Stimulated activated CD4-positive, alpha-beta T cell treated with anti-CD3 and anti-CD28 coated beads, Interleukin-1b, Interleukin-23, amount 100 ng/mL, for 4 hours (primary cell): ENCODE results near the gene PDLIM7.

Experiments
- DNase-seq, 2 donors: peaks; one replicate each; pipeline ENCODE4 v3.0.0-alpha.2; 2020; ENCODE audit warnings: low read depth in 2 of 2

The PDLIM7 gene

GRCh38 chr5:177457852-177458681, 39.3 kb downstream of the PDLIM7 start:
- no peak for DNase-seq

GRCh38 chr5:177456976-177457851, 40.2 kb downstream of the PDLIM7 start:
- DNase-seq = no peak

GRCh38 chr5:177456591-177456964, 40.8 kb downstream of the PDLIM7 start:
- no peak for DNase-seq

GRCh38 chr5:177455661-177456590, 41.5 kb downstream of the PDLIM7 start:
- peak; percentile 98 to 99 for DNase-seq

GRCh38 chr5:177455036-177455660, 42.3 kb downstream of the PDLIM7 start:
- DNase-seq = peak; percentile 90 to 94

- DNase-seq = peak; percentile 94 to 97
These were observed 42.9 kb downstream of the PDLIM7 start for GRCh38 chr5:177454397-177455035.

GRCh38 chr5:177453852-177454396, 43.5 kb downstream of the PDLIM7 start:
- no peak for DNase-seq

- DNase-seq = no peak
These were observed 44.4 kb downstream of the PDLIM7 start for GRCh38 chr5:177452688-177453638.

- no peak for DNase-seq
These were observed 46.6 kb downstream of the PDLIM7 start for GRCh38 chr5:177450667-177451424.

- no peak for DNase-seq
These were observed 48.0 kb downstream of the PDLIM7 start for GRCh38 chr5:177449140-177450061.

- DNase-seq = no peak
These were observed 49.0 kb downstream of the PDLIM7 start for GRCh38 chr5:177448244-177448950.

- no peak for DNase-seq
These were observed 49.7 kb downstream of the PDLIM7 start for GRCh38 chr5:177447611-177448243.

GRCh38 chr5:177447066-177447610, 50.3 kb downstream of the PDLIM7 start:
- DNase-seq = peak; percentile 47 to 52

GRCh38 chr5:177446200-177447065, 51.0 kb downstream of the PDLIM7 start, which contains the start of gene PRR7:
TSS of gene PRR7 (plus strand) at chr5:177446814. CDS start at chr5:177455068, 8,254 bp downstream.
- DNase-seq = peak; percentile 61 to 72

GRCh38 chr5:177445917-177446199, 51.5 kb downstream of the PDLIM7 start:
- no peak for DNase-seq
